ENCODE measurements around the gene SLC25A47.

Gene SLC25A47

GRCh38 chr14:100285021-100285912 lies 37.9 kb upstream of the SLC25A47 start:
- WGBS = 6% methylated on average over 66 of the region's 82 CpGs
- H2BK120ac ChIP-seq (ENCODE audit: low read depth, low read length) = peak overlapping the region; percentile 96
- peak; percentile 57 for DNase-seq

GRCh38 chr14:100285913-100286400 lies 37.2 kb upstream of the SLC25A47 start:
- peak overlapping the region; percentile 75 for H2AK5ac ChIP-seq (ENCODE audit: low read length, severe bottlenecking)
- H3K4me3 ChIP-seq (ENCODE audit: insufficient read depth in 1 of 2, low read depth in 1 of 2, low read length in 2 of 2) = peak overlapping the region; percentile 9 to 82
- peak overlapping the region in 1 of 2 experiments; percentile 48 for H2BK12ac ChIP-seq (ENCODE audit: low read length in 2 of 2)
- H3K18ac ChIP-seq (ENCODE audit: low read depth in 1 of 2, low read length in 2 of 2) = peak overlapping the region in 1 of 2 experiments; percentile 99
- peak overlapping the region; percentile 59 for H4K8ac ChIP-seq (ENCODE audit: low read length)
- peaks cover 7 to 37% of the 10 kb centered on the region in 2 experiments for H3K36me3 ChIP-seq (ENCODE audit: control insufficient read depth in 1 of 2, insufficient read depth in 2 of 2, low read depth in 1 of 2, low read length in 2 of 2)
- DNase-seq = no peak
- peak overlapping the region; percentile 90 for H3K9ac ChIP-seq (ENCODE audit: low read length)
- no peak overlapping the region for H2BK5ac ChIP-seq (ENCODE audit: low read depth, low read length, poor library complexity, severe bottlenecking)
- H3K4ac ChIP-seq (ENCODE audit: low read depth in 1 of 2, low read length in 2 of 2) = peak overlapping the region in 1 of 2 experiments; percentile 20
- peak overlapping the region; percentile 19 for H4K91ac ChIP-seq (ENCODE audit: low read length)
- H3K4me2 ChIP-seq (ENCODE audit: low read length, poor library complexity, severe bottlenecking) = peak overlapping the region; percentile 92
- H2BK15ac ChIP-seq (ENCODE audit: low read depth, poor library complexity, severe bottlenecking) = peak overlapping the region; percentile 75
- no peak overlapping the region for H2AFZ ChIP-seq (ENCODE audit: low read depth, low read length)
- H2BK120ac ChIP-seq (ENCODE audit: low read depth, low read length) = peak overlapping the region; percentile 96
- H3K27me3 ChIP-seq (ENCODE audit: control insufficient read depth in 1 of 2, insufficient read depth in 1 of 2, low read length in 2 of 2) = no peaks in the 10 kb centered on the region
- H3K23ac ChIP-seq (ENCODE audit: low read length in 2 of 2) = peak overlapping the region in 1 of 2 experiments; percentile 85
- peaks cover 46% of the 10 kb centered on the region for H3K4me1 ChIP-seq (ENCODE audit: control insufficient read depth, insufficient read depth, low read depth, low read length)
- H3K9me3 ChIP-seq (ENCODE audit: control insufficient read depth, low read length) = no peaks in the 10 kb centered on the region
- H3K79me1 ChIP-seq (replicated peaks; ENCODE audit: low read length, poor library complexity, severe bottlenecking) = peaks cover 34% of the 10 kb centered on the region
- peak overlapping the region in 1 of 2 experiments; percentile 20 for H3K14ac ChIP-seq (ENCODE audit: low read length in 2 of 2)
- H3K27ac ChIP-seq (ENCODE audit: low read length, poor library complexity, severe bottlenecking) = no peak overlapping the region
- WGBS = 69% methylated on average over 13 of the region's 13 CpGs

More at GRCh38 chr14:100285021-100285912, 37.9 kb upstream of the SLC25A47 start:
- peak overlapping the region; percentile 90 for H3K9ac ChIP-seq (ENCODE audit: low read length)
- no peak overlapping the region for H2AK5ac ChIP-seq (ENCODE audit: low read length, severe bottlenecking)
- no peak overlapping the region for H3K27ac ChIP-seq (ENCODE audit: low read length, poor library complexity, severe bottlenecking)
- peak overlapping the region; percentile 83 for H4K91ac ChIP-seq (ENCODE audit: low read length)
- H2BK12ac ChIP-seq (ENCODE audit: low read length in 2 of 2) = peak overlapping the region in 1 of 2 experiments; percentile 66
- H3K23ac ChIP-seq (ENCODE audit: low read length in 2 of 2) = peak overlapping the region in 1 of 2 experiments; percentile 52
- peak overlapping the region; percentile 95 to 99 for H3K18ac ChIP-seq (ENCODE audit: low read depth in 1 of 2, low read length in 2 of 2)
- peaks cover 5 to 32% of the 10 kb centered on the region in 2 experiments for H3K36me3 ChIP-seq (ENCODE audit: control insufficient read depth in 1 of 2, insufficient read depth in 2 of 2, low read depth in 1 of 2, low read length in 2 of 2)
- H2BK15ac ChIP-seq (ENCODE audit: low read depth, poor library complexity, severe bottlenecking) = peak overlapping the region; percentile 85
- H3K27me3 ChIP-seq (ENCODE audit: control insufficient read depth in 1 of 2, insufficient read depth in 1 of 2, low read length in 2 of 2) = no peaks in the 10 kb centered on the region
- peak overlapping the region; percentile 66 for H2AFZ ChIP-seq (ENCODE audit: low read depth, low read length)
- H3K4me3 ChIP-seq (ENCODE audit: insufficient read depth in 1 of 2, low read depth in 1 of 2, low read length in 2 of 2) = peak overlapping the region; percentile 71 to 82
- H3K14ac ChIP-seq (ENCODE audit: low read length in 2 of 2) = peak overlapping the region in 1 of 2 experiments; percentile 76
- peak overlapping the region; percentile 97 for H4K8ac ChIP-seq (ENCODE audit: low read length)
- H3K4ac ChIP-seq (ENCODE audit: low read depth in 1 of 2, low read length in 2 of 2) = peak overlapping the region; percentile 84 to 92
- H2BK5ac ChIP-seq (ENCODE audit: low read depth, low read length, poor library complexity, severe bottlenecking) = peak overlapping the region; percentile 47
- H3K4me1 ChIP-seq (ENCODE audit: control insufficient read depth, insufficient read depth, low read depth, low read length) = peaks cover 42% of the 10 kb centered on the region
- no peaks in the 10 kb centered on the region for H3K9me3 ChIP-seq (ENCODE audit: control insufficient read depth, low read length)
- H3K79me1 ChIP-seq (replicated peaks; ENCODE audit: low read length, poor library complexity, severe bottlenecking) = peaks cover 31% of the 10 kb centered on the region
- peak overlapping the region; percentile 92 for H3K4me2 ChIP-seq (ENCODE audit: low read length, poor library complexity, severe bottlenecking)

DNA sequence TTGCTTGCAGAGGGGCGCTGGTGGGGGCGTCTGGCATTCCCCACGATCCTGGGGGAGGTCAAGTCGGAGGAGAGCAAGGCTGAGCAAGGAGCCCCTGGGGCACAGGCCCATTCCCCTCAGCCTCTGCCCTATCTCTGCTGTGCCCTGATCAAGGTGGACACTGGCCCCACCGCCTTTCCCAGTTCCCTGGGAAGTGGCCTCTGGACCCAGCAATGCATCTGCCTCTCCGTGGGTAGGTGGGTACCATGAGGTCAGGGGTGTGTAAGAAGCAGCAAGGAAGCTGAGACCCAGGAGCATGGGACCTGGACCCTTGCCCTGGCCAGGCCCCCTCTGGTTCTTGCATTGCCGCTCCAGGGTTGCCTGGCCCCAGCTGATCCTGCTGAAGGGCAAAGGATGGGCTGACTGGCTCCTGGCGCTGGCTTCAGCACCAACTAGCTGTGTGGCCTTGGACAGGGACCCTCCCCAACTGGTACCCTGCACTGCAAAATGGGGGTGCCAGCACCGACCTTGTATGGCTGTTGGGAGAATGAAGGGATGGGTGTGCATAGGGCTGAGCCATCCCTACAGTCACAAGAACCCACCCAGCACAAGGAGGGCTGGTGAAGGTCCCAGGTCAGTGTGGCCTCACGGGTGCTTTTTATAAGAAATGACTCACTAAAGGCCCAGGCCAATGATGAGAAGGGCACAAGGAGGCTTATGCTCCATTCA lies 36.5 kb upstream of the SLC25A47 start:
- peaks cover 44% of the 10 kb centered on the region for H3K4me1 ChIP-seq (ENCODE audit: control insufficient read depth, insufficient read depth, low read depth, low read length)
- no peak overlapping the region for H4K8ac ChIP-seq (ENCODE audit: low read length)
- no peak overlapping the region for H3K14ac ChIP-seq (ENCODE audit: low read length in 2 of 2)
- no peak overlapping the region for H2BK5ac ChIP-seq (ENCODE audit: low read depth, low read length, poor library complexity, severe bottlenecking)
- no peak overlapping the region for H3K4me3 ChIP-seq (ENCODE audit: insufficient read depth in 1 of 2, low read depth in 1 of 2, low read length in 2 of 2)
- H3K79me1 ChIP-seq (replicated peaks; ENCODE audit: low read length, poor library complexity, severe bottlenecking) = peaks cover 37% of the 10 kb centered on the region
- H2AK5ac ChIP-seq (ENCODE audit: low read length, severe bottlenecking) = no peak overlapping the region
- no peak overlapping the region for H3K4me2 ChIP-seq (ENCODE audit: low read length, poor library complexity, severe bottlenecking)
- H3K27me3 ChIP-seq (ENCODE audit: control insufficient read depth in 1 of 2, insufficient read depth in 1 of 2, low read length in 2 of 2) = no peaks in the 10 kb centered on the region
- peak overlapping the region in 1 of 2 experiments; percentile 55 for H2BK12ac ChIP-seq (ENCODE audit: low read length in 2 of 2)
- no peak overlapping the region for H2BK15ac ChIP-seq (ENCODE audit: low read depth, poor library complexity, severe bottlenecking)
- H3K36me3 ChIP-seq (ENCODE audit: control insufficient read depth in 1 of 2, insufficient read depth in 2 of 2, low read depth in 1 of 2, low read length in 2 of 2) = peaks cover 9 to 37% of the 10 kb centered on the region in 2 experiments
- WGBS = 85% methylated on average over 8 of the region's 10 CpGs
- H2AFZ ChIP-seq (ENCODE audit: low read depth, low read length) = no peak overlapping the region
- H4K91ac ChIP-seq (ENCODE audit: low read length) = no peak overlapping the region
- no peak overlapping the region for H2BK120ac ChIP-seq (ENCODE audit: low read depth, low read length)
- H3K23ac ChIP-seq (ENCODE audit: low read length in 2 of 2) = no peak overlapping the region
- no peak overlapping the region for H3K18ac ChIP-seq (ENCODE audit: low read depth in 1 of 2, low read length in 2 of 2)
- no peak overlapping the region for H3K27ac ChIP-seq (ENCODE audit: low read length, poor library complexity, severe bottlenecking)
- H3K9ac ChIP-seq (ENCODE audit: low read length) = no peak overlapping the region
- no peak overlapping the region for H3K4ac ChIP-seq (ENCODE audit: low read depth in 1 of 2, low read length in 2 of 2)
- DNase-seq = no peak
- no peaks in the 10 kb centered on the region for H3K9me3 ChIP-seq (ENCODE audit: control insufficient read depth, low read length)

All from mesenchymal stem cell (in vitro differentiated cells and primary cell).